Right lobe of liver (tissue), 6 donors: ENCODE measurements around the gene SNW1. TPM values are rescaled to one million over a fixed set of nuclear protein-coding genes. Genes with fewer than 3 reads are reported as not detected.

ENCODE experiments used
- ATAC-seq, 4 donors: fragments of 200-7000 bp; cut with Tn5 transposase; one replicate each; pipeline ENCODE4 v1.9.1; 2020; ENCODE audit warnings: mild to moderate bottlenecking in 4 of 4, moderate library complexity in 4 of 4
- DNase-seq, 3 donors: peaks; one replicate each; pipeline ENCODE4 v3.0.0-alpha.2; 2020
- H3K27ac ChIP-seq, 3 donors: fragments of 200-600 bp; one replicate each; pipeline ENCODE4 v1.8.0; 2022
- H3K27me3 ChIP-seq, 2 donors: fragments of 200-600 bp; one replicate each; pipeline ENCODE4 v1.8.0; 2022
- H3K36me3 ChIP-seq, 4 donors: fragments of 200-600 bp; sonication (generic) in 1 of 4; one replicate each; pipeline versions ENCODE4 v1.5.1 to v1.8.0; 2017 to 2022; ENCODE audit warnings: control low read depth in 1 of 4
- H3K4me1 ChIP-seq, 4 donors: fragments of 200-600 bp; sonication (generic) in 1 of 4; one replicate each; pipeline versions ENCODE4 v1.5.1 to v1.8.0; 2017 to 2022; ENCODE audit warnings: control low read depth in 1 of 4
- H3K4me3 ChIP-seq, 3 donors: fragments of 200-600 bp; one replicate each; pipeline ENCODE4 v1.8.0; 2022
- H3K9me3 ChIP-seq, 4 donors: fragments of 200-600 bp; sonication (generic) in 1 of 4; one replicate each; pipeline versions ENCODE4 v1.5.1 to v1.8.0; 2017 to 2022; ENCODE audit warnings: control low read depth in 1 of 4
- CTCF ChIP-seq, 4 donors: fragments of 200-600 bp in 3 of 4; fragments of 450-650 bp in 1 of 4; IDR thresholded peaks; one replicate each; pipeline versions ENCODE4 v1.5.1 to v1.8.0; 2016 to 2022; ENCODE audit warnings: antibody characterized with exemption in 4 of 4, mild to moderate bottlenecking in 2 of 4
- POLR2A ChIP-seq: fragments of 450-650 bp; IDR thresholded peaks from one replicate; pipeline ENCODE4 v1.6.1; 2017; ENCODE audit warnings: antibody characterized with exemption, mild to moderate bottlenecking
- WGBS: methylation state at CpG from one replicate; pipeline ENCODE4 v1.1.6; 2018; ENCODE audit warnings: low coverage, low lambda C conversion rate; ENCODE audit not compliant: insufficient coverage; ENCODE audit errors: missing lambda C conversion rate; 5-methylcytosine and 5-hydroxymethylcytosine counted together
- intact Hi-C, 2 donors: fragments of 100-400 bp; cut with DNase I; formaldehyde crosslinking; loops; one replicate each; pipeline versions ENCODE4 v1.11.2 to v1.14.1; 2022
- long read RNA-seq: library from polyadenylated mRNA; unstranded; transcript quantifications from one replicate; pipeline ENCODE4 v2.0.0, GENCODE V29; 2019
- total RNA-seq, 6 experiments: library from RNA; depleted of rRNA in 2 of 6; stranded (reverse); fragments of >200 nt in 2 of 6; fragmentation: NEBNext Ultra II Directional in 3 of 6; extraction: Animal tissue kit (Norgen Biotek cat#: 25700) in 3 of 6; gene quantifications; one replicate each; pipeline versions ENCODE4 v1.1.0 to v1.2.4, GENCODE V29; 2016 to 2023
- donor health status: DM: no; HTN: yes; CAD: no.
- donor health status: DM: no; HTN: no; CAD: no.
- donor health status: DM: no; HTN: no; CAD: no.
- donor health status: DM: no; HTN: yes; CAD: no.
- donor health status: DM: no; HTN: yes; CAD: no.

SNW1 gene
- 10 to 100 TPM; 16.2 to 27.9 (median 22.1) TPM for total RNA-seq
- long read RNA-seq, partial matches to known transcripts = 3 of 6 reads
- long read RNA-seq, other reads (novel, unspliced or antisense) = 0 of 6 reads

- H3K27me3 ChIP-seq = no peaks in the 10 kb centered on the region
- no peaks in the 10 kb centered on the region for H3K36me3 ChIP-seq
- DNase-seq = peak; percentile 94 to 96 (median 95)
- peak; percentile 72 for TF ChIP-seq POLR2A
- no peak for TF ChIP-seq CTCF (IDR thresholded peaks at IDR 0.05)
- WGBS = 0% methylated on average over 41 of the region's 60 CpGs
- H3K27ac ChIP-seq = peak within 1 kb of the TSS; percentile 69 to 91 (median 79)
- no peaks in the 10 kb centered on the region for H3K9me3 ChIP-seq
- intact Hi-C loops = no loop called here
- H3K4me1 ChIP-seq = peaks cover 0 to 20% (median 5%) of the 10 kb centered on the region in 4 donors
- H3K4me3 ChIP-seq = peak within 1 kb of the TSS; percentile 67 to 97 (median 93)
- ATAC-seq = peak; percentile 98 to 99 (median 99)
Observed at GRCh38 chr14:77760381-77761204, at the start of gene SNW1. TSS of gene SNW1 (minus strand) at chr14:77761156. CDS start at chr14:77761127, 29 bp downstream.

DNA sequence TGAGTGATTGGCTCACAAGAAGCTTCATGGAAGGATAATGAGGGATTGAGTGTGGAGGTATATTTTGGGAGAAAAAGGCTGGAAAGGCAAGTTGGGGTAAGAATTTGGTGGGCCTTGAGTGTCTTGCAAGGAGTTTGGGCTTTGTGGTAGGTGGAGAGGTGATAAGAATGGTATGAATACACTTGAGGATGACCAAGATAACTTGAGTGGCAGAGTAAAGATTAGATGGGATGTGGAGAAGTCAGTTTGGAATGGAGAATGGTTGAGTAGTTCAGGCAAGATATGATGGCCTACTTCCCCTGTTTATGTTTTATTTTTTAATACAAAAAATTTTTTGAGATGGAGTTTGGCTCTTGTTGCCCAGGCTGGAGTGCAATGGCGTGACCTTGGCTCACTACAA, 48.1 kb upstream of the SNW1 start:
- TF ChIP-seq CTCF (IDR thresholded peaks at IDR 0.05) (no peak), POLR2A (no peak)
- Histone ChIP-seq H3K9me3 (no peaks in the 10 kb centered on the region), H3K4me3 (no peak overlapping the region), H3K27ac (no peak overlapping the region), H3K27me3 (no peaks in the 10 kb centered on the region), H3K4me1 (no peaks in the 10 kb centered on the region), H3K36me3 (no peaks in the 10 kb centered on the region)
- ATAC-seq (no peak), DNase-seq (no peak)
- intact Hi-C loops = no loop called here
- WGBS = no CpG with 5 or more reads among the region's 1 CpG

GRCh38 chr14:77808250-77808649, 47.3 kb upstream of the SNW1 start:
- H3K4me1 ChIP-seq = no peaks in the 10 kb centered on the region
- TF ChIP-seq POLR2A (no peak), CTCF (IDR thresholded peaks at IDR 0.05) (no peak)
- intact Hi-C loops = no loop called here
- H3K4me3 ChIP-seq = no peak overlapping the region
- H3K27me3 ChIP-seq = no peaks in the 10 kb centered on the region
- DNase-seq (no peak), ATAC-seq (no peak)
- no peak overlapping the region for H3K27ac ChIP-seq
- WGBS = 90% methylated on average over 3 of the region's 3 CpGs
- no peaks in the 10 kb centered on the region for H3K36me3 ChIP-seq
- H3K9me3 ChIP-seq = no peaks in the 10 kb centered on the region

DNA sequence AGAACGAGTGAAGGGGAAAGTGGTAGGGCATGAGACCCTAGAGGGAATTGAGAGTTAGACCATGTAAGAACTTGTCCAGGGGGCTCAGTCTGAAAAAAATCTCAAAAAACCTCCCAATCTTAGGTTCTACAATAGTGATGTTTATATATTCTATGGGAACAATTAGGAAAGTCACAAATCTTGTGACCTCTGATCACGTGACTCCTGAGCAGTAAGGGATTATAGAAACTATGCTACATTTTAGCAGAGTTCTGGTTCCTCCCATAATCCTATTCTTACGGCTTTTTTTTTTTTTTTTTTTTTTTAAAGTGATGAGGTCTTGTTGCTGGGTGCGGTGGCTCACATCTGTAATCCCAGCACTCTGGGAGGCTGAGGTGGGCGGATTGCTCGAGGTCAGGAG, 44.8 kb upstream of the SNW1 start:
- Histone ChIP-seq H3K36me3 (no peaks in the 10 kb centered on the region), H3K27ac (no peak overlapping the region), H3K27me3 (no peaks in the 10 kb centered on the region), H3K4me1 (no peaks in the 10 kb centered on the region), H3K9me3 (no peaks in the 10 kb centered on the region), H3K4me3 (no peak overlapping the region)
- intact Hi-C loops = no loop called here
- no peak for DNase-seq
- TF ChIP-seq CTCF (IDR thresholded peaks at IDR 0.05) (no peak), POLR2A (no peak)
- 71% methylated on average over 6 of the region's 6 CpGs for WGBS
- no peak for ATAC-seq
